Stimulated activated CD4-positive, alpha-beta T cell treated with anti-CD3 and anti-CD28 coated beads, Interleukin-12 subunit alpha, Interleukin-12 subunit beta, amount 100 ng/mL, for 4 hours (primary cell): ENCODE data around the gene TWIST1.

Source experiments
- DNase-seq: peaks from one replicate; pipeline ENCODE4 v3.0.0-alpha.2; 2020

The TWIST1 gene

DNA sequence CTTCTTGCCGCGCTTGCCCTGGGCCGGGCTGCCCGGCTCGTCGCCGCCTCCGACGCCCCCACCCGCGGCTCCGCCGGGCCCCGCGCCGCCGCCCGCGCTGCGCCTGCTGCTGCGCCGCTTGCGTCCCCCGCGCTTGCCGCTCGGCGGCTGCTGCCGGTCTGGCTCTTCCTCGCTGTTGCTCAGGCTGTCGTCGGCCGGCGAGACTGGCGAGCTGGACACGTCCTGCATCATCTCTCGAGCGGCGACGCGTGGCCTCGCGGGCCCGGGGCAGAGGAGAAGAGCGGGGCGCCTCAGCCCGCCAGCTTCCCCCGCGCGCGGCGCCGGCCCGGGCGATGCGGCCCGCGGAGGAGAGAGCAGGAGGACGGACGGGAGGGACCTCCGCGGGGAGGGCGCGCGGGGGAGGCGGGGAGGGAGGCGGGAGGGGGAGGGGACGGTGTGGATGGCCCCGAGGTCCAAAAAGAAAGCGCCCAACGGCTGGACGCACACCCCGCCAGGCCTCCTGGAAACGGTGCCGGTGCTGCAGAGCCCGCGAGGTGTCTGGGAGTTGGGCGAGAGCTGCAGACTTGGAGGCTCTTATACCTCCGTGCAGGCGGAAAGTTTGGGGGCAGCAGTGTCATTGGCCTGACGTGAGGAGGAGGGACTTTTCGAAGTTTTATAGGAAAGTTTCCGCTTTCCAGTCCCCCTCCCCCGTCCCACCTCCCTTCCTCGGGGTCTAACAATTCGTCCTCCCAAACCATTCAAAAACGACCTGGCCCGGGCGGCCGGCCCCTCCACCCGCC lies at the start of gene TWIST1:
Gene TWIST1, minus strand, starts transcription at position 546 of the 779 bp plus-strand sequence. Its CDS starts 315 bp downstream, at position 231.
- no peak for DNase-seq

DNA sequence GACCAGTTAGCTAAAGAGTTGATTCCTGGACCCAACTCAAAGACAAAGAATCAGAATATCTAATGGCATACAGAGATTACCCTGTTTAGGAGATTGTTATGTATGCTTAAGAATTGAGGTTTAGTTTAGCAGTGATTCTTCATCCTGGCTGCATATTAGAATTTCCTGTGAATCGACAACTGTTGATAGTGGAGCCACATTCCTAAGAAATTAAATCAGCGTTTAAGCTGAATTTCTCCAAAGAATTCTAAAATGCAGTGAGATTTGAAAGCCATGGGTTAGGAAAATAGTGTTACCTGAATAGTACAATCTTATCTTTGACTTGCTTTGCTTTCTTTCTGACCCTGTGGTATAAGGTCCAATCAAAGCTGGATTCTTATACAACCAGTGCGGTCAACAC lies 44.2 kb upstream of the TWIST1 start:
- no peak for DNase-seq

DNA sequence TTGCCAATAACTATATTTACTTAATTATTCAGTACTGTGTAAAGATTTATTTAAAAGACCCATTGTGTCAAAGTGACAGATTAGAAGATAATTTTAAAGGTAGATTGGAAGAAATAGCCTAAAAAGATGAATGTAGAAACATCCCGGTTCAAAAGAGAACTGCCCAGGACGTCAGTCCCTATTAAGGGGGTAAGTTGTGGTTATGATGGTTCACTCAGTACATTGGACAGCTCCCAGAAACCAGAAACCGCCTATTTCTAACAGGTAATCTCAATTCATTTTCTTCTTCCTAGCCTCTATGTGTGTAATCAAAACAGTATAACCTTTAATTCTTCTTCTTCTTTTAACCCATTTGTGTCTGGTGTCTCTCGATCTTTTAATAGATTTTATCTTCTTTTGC lies 29.3 kb upstream of the TWIST1 start:
- DNase-seq: no peak

DNA sequence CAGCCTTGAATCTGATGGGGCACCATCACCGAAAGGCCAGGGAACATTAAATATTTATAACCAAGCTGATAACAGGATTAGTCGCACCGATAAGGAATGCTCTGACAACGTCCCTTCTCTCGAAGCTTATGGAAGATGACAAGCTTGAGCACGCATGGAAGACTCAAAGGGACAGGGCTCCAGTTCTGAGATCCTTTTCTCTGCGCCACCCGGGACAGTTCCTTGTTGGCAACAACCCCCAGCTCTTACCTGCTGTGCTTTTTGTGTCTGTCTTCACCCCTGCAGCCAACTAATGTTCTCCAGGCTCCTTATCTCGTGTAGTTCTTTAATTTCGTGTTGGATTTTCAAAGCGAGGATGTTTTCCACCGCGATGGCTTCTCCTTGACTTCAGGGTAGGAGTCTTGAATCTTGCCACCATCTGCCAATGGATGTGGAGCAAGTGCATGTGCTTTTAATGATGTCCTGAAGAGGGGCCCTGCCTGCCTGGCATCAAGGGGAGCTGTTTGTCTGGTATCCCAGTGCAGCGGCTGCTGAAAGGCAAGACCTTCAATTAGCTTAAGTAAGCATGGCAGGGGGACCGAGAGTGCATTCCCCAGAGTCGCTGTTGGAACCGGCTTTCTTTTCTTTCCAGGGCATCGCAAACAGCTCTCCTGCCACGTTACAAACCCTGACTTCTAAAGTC lies 28.1 kb upstream of the TWIST1 start:
- no peak for DNase-seq

DNA sequence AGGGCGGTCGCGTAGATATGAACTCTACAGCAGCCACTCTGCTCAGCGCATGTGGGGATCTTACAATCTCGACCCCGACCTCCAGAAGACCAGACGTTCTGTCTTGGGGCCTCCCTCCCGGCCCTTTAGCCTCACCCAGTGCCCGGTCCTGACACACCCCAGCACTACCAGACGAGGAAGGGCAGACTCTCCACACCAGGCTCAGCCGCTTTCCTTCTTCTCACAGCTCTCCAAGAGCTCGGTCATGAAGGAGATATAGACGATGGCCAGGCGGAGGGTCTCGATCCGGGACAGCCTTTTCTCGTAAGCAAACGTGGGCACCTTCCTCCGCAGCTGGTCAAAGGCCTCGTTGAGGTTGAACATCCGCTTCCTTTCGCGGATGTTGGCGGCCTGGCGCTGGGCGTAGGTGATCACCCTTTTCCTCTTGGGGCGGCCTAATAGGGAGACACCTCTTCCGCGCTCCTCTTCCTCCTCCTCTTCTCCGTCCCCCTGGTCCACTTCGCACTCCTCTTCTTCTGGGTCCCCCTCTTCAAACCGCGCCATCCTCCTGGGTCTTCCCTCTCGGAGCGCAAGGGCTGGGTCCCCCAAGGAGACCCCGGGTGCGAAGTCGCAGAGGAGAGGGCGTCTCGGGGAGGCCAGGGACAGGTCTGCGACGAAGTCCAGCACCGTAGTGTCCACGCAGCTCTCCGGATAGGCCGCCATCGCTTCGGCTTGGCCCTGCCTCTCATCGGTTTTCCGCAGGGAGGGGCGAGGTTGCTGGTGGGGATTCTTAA lies 27.4 kb upstream of the TWIST1 start, which contains the start of gene FERD3L:
Gene FERD3L, minus strand, starts transcription at position 761 of the 773 bp plus-strand sequence. Its CDS starts 59 bp downstream, at position 702.
- DNase-seq: no peak

DNA sequence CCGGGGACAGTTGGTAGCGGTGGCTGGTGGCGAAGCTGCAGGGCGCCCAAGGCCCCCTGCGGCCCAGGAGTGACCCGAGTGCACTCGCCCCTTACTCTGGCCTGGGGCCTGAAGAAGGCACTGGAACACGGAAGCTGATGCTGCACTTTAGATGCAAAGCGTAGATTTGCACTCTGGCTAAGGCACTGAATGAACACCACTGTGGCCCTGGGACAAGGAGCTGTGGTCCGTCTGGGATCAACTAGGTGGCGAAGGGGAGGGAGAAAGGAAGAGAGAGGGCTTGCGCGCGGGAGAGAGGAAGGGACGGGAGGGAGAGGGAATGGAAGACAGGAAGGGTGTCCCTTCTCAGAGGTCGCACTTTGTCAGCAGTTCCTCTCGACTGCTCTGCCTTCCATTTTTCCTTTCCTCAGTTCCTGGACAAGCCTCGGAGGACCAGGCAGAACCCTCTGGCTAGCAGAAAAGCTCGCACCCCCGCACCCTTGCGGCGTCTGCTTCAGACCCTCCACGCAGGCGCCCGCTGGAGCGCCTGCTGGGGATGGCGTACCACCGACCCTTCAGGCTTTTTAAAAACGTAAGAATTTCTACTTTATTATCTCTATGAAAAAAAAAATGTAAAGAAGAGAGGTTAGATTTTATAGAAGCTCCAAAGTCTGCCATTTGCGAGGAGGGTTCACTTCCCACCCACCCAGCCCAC lies 26.6 kb upstream of the TWIST1 start:
- DNase-seq: no peak

DNA sequence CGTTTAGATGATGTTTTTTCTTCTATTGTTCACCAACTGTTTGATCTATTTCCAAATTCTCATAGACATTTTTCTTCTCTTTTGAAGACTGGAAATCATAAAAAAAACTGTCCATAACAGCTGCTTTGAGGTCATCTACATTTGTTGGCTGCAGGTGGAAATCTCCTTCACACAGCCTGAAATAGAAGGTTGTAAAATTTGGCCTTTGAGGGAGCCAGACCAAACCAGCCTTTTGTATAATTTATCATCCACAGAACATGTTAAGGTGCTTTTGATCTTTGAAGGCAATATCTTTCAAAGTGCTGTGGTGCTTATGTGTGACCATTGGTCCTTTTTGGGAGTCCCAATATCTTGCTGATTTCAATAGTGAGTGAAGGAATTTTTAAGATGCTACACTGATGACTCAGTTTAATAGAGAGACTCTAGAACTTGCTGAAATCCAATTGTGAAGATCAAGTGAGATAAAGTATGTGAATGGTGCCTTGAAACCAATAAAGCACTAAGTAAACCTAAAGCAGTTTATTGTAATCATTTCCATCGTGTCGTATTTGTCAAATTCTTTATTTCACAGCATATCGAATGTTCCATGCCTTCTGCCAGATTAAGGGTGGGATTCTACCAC lies 22.4 kb upstream of the TWIST1 start:
- no peak for DNase-seq

DNA sequence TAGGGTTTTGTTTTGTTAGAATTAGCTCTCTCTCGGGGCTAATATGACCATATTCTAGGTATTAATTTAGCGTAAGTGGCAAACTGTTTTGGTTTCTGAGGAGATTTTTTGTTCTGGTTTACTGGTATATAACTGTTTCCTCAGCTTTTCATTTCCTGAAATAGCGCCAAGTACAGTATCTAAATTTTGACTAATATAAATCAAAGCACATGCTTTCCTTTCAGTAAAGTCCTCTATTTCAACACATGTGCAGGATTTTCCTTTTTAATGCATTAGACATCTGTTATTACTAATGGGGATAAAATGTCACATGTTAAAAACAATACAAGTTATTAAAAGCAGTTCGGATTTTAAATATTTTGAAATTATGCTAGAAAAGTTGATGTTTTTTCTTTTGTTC lies 16.4 kb upstream of the TWIST1 start:
- no peak for DNase-seq

DNA sequence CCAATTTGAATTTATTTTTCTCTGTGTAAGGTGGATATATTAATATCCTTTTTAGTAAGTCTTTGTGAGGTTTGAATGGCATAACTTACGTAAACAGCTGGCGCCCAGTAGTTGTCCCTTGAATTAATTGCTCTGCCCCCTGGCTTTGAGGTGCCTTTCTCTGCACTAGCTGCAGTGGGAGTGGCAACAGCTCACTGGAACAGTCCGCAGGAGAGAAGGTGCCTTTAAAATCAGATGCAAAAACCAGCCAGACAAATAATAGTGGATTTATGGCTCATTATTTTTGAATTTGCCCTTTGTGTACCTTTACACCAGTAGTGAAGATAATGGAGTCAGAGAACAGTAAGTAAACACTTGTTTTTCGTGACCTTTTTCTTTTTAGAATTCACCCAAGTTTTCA lies 16.0 kb upstream of the TWIST1 start:
- no peak for DNase-seq

DNA sequence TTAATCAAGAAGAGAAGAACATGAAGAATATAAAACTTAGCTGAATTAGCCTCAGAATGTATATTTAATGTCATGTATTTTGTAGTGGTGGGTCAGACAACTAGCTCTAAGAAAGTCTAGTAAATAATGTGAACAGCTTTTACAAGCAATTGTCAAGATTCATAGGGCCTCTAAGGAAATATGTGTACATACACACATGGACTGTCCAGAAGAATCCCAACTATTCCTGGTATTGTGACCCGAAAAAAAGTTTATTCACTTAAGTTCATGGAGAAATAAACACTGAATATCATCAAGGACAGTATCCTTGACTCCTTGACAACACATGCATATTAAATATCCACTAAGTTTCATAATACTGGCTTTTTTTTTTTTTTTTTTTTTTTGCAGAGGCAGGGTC lies 11.4 kb upstream of the TWIST1 start:
- DNase-seq: no peak

DNA sequence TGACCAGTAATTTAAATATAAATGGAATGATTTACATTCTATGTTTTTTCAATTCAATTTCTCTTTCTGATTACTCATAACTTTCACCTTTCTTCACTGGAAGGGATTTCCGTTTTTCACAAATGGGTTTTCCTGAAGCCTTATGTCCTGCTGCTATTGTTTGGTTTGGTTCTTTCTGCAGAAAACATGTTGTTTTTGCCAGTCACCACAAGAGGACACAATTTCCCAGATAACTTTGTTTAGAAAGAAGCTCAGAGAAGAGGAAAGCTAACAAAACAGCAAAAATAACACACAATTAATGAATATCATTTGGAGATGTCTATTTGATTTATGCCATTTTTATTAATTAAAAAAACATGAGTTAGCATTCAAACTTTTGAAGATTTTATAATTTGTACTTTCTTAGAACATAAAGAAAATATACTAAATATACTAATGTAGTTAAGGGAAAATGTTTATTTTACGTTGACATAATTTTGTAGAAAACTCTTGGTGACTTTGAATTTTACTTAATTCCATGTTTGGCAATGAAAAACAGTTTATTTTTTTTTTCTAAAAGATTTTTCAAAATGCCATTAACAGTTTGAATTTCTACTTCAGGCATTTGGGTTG lies 4.6 kb upstream of the TWIST1 start:
- DNase-seq: no peak

DNA sequence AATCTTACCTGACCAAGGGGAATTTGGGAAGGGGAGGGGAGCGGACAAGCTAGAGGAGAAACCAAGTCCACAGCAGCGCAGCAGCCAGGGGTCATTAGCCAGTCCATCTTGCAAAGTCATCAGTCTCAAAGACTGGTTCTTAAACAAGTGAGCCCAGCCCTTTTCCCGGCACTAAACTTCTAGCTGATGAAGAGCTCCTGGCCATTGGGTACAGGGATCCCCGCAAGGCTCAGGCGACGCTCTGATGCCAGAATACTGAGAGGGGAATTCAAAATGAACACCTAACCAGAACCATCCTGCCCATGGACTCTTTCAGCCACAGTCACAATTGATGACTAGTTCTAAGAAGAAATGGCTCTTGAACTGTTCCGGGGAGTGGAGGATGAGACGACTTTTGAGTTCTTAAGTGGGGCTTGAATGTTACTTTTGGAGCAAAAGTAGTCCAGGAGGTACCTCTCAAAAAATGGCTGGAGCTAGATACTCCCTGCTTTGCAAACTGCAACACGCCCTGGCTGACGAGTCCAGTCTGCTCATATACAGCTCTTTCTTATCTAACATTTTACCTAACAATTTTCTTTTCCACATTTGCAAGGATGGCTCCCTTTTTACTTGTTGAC lies 2.5 kb upstream of the TWIST1 start:
- DNase-seq: no peak

DNA sequence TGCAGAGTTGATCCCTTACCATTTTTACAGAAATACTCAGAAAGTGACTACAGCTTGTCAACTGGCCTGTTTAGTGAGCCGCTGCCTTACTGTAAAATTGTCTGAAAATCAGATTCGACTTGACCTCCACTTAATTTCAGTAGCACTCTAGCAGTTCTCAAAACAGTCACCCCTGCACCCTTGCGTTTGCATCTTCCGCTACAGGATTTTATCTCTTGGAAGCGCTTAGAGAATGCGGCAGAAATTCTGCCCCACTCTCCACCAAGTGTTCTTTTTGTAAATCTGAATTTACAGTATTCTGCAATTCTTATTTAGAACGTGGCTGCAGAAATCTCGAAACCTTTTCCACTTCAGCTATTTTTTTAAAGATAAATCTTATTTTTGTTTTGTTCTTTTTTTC lies 1.9 kb upstream of the TWIST1 start:
- DNase-seq: no peak

DNA sequence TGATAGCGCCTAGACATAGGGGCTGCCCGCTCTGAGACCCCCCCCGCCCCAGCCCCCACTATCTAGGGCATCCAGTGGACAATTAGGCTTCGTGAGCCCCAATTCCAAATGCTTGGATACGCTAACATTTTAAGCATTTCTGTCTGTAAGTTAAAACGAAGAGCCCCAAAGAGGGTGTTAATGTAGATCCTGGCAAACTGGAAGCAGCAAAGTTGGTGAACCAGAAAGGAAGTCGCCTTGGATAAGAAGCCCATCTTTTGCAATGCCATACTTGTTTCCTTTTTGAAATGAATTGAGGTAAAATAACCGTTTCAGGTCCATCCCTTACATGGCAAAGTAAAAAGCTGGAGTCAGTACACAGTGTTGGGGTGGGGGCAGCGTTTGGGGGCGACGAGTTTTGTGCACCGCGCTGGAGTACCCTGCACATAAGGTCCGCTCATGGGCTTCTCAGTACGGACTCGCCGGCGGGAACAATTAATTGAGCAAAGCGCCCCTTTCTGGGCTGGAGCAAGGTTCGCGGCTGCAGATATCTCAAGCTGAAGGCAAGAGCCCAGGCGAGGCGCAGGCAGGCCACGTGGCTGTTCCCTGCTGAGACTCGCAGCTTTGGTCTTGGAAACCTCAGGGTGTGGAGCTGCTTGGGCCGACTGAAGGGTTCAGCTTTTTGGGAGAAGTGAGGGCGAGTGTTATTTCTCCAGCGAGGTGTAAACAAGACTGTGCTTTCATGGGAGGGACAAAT lies 1.4 kb upstream of the TWIST1 start:
- no peak for DNase-seq

DNA sequence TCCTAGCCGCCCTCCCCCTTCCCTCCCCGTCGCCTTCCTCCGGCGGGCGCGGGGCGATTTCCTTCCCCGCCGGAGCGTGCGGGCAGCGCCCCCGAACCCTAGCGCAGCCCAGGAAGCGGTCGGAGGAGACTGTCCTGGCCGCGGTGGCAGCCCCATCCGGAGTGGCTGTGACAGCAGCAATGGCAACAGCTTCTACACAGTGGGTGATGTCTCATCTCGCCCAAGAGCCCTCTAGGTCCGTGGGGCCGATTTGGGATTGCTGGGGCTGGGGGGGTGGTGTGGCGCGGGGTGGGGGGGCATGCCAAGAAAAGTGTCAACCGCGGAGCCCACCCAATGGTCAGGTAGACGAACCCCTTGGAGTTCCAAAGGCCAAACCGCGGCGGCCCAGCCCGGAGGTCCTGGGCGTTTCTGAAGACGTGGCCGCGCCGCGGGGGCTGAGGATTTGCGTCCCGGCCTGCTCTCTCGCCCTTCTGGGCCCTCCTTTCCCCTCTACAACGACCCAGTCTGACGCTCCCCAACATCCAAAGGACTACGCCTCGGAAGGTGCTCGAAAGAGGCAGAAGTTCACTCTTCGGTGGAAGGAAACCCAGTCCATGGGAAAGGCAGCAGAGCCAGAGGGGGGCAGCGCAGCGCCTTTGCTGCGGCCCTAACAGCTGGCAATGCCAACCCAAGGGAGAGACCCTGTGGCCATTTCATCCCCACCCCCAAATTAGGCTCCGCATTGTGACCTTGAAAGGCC lies 603 bp upstream of the TWIST1 start:
- no peak for DNase-seq

DNA sequence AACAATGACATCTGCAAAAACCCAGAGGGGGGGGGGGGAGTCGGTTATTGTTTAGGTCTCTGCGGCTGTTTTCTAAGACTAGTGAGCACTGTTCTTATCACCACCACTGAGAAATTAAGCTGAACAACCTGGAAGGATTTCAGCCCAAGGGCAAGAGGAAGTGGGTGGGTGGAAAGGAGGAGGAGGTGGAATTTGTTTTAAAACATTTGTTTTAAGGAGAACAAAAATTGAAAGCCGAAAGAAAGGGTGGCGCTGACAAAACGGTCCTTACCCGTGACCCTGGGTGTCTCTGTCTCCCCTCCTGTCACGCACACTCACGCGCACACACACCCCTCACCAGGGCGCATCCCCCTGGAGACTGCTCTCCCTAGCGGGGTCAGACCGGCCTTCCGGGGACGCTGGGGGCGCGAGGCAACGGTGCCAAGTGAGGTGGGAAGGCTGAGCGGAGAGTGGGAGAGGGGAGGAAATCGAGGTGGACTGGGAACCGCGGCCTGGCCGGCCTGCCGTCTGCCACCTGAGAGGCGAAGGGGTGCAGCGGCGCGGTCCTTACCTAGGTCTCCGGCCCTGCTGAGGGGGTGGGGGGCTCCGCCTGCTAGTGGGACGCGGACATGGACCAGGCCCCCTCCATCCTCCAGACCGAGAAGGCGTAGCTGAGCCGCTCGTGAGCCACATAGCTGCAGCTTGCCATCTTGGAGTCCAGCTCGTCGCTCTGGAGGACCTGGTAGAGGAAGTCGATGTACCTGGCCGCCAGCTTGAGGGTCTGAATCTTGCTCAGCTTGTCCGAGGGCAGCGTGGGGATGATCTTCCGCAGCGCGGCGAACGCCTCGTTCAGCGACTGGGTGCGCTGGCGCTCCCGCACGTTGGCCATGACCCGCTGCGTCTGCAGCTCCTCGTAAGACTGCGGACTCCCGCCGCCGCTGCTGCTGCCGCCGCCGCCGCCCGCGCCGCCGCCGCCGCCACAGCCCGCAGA lies 1.0 kb downstream of the TWIST1 start:
- no peak for DNase-seq

DNA sequence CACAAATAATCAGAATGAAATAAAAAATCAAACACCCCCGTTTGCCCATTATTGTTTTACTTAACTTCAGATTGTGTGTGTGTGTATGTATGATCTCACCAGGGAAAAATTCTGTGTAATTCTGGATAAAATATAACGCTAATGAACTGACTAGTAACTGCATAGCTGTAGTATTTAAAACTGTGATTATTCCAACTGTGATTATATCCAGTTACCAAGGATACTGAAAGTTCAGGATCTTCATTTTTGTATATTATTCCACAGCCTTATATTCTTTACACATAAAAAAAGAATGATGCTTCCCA lies 2.9 kb downstream of the TWIST1 start:
- no peak for DNase-seq

DNA sequence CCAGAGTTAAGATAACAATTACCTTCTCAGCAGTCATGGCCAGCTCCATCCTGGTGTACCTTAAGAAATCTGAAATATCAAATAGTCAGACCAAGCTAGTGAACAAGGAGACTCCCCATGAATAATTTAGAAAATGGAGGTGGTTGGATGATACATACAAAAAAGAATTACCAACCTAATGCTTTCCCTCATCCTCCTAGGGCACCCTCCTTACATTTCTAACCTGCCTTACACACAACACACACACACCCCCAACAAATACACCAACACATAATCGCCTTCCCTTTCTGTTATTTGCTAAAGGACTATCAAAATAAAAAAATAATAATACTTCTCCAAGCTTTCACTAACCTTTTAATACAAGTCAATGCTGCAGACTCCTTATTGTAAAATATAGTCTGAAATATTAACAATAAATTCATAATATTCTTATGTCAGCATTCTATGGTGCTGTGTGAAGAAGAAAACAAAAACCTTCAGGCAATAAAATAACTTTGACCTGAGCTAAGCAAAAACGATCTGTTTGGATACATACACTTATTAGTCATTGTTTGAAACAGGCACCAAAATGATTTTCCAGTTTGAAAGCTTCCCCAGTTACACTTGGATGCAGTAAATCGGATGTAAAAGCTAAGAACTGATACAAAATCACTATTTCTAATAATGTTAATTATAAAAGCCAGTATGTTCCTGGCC lies 3.4 kb downstream of the TWIST1 start:
- DNase-seq: no peak

DNA sequence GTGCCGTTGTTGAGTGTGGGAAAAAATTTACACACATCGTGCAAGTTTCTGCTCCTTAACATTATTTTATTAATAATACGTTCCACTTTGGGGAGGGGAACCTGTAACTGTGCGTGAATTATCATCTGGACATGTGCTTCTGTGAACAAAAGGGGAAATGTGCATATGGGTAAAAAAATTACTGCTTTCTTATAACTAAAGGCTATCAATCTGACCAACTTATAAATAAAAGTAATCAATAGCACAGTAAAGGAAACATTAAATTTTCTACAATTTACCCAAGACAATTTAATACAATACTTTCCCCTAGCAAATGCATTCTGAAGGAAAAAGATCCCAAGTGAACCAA lies 4.5 kb downstream of the TWIST1 start:
- DNase-seq: no peak
